G401.6 (cell line): ENCODE results near the gene ZNF133.

ENCODE experiments used
- FAIRE-seq: peaks from 2 replicates; lab custom pipeline; 2012; peaks lifted over from hg19 to GRCh38; lab: Jason Lieb, UNC

ZNF133 gene

DNA sequence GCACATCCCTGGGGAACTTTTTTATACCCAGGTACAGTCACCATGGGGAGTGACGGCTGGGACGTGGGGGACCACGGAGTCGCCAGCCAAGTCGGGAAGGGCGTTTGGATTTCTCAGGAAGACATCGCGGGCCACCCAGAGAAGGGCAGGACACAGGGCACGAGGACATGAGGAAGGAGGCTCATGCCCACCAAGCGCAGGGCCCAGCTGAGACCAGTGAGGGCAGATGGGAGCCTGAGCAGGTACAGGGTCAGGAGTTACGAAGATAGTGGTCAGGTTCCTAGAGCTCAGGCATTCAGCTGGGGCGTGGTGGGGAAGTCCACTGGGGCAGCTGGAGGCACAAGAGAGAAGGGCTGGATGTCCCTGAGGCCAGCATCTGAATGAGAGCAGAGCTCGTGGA lies 74.6 kb downstream of the ZNF133 start:
- no peak for FAIRE-seq

DNA sequence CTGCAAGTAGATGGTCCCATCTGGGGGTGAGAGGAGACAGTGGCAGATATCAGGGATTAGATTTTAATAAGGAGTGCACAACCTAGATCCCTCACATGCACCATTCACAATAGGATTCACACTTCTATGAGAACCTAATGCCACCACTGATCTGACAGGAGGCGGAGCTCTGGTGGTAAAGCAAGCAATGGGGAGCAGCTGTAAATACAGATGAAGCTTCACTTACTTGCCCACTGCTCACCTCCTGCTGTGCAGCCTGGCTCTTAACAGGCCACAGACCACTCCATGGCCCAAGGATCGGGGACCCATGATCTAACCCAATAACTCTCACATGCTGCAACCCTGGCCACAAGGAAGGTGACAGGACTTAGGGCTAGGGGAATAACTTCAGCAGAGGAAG lies 75.4 kb downstream of the ZNF133 start:
- no peak for FAIRE-seq

DNA sequence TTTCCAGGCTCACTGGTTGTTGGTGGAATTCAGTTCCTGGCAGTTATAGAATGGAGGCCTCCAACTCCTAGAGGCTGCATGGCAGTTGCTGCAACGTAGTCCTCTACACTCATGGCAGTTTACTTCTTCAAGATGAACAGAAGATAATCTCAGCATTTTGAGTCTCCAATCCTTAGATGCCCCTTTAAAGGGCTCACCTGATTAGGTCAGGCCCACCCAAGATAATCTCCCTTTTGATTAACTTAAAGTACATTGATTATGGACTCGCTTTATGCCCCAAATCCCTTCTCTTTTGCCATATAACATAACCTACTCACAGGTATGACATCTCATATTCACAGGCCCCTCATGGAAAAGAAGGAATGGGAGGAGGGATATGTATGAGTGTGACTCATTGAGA lies 76.4 kb downstream of the ZNF133 start:
- no peak for FAIRE-seq
